ENCODE measurements around the gene RHBDL1.
A peak's percentile ranks its signal among the peaks of the same experiment; 100 is the strongest.

RHBDL1 gene

DNA sequence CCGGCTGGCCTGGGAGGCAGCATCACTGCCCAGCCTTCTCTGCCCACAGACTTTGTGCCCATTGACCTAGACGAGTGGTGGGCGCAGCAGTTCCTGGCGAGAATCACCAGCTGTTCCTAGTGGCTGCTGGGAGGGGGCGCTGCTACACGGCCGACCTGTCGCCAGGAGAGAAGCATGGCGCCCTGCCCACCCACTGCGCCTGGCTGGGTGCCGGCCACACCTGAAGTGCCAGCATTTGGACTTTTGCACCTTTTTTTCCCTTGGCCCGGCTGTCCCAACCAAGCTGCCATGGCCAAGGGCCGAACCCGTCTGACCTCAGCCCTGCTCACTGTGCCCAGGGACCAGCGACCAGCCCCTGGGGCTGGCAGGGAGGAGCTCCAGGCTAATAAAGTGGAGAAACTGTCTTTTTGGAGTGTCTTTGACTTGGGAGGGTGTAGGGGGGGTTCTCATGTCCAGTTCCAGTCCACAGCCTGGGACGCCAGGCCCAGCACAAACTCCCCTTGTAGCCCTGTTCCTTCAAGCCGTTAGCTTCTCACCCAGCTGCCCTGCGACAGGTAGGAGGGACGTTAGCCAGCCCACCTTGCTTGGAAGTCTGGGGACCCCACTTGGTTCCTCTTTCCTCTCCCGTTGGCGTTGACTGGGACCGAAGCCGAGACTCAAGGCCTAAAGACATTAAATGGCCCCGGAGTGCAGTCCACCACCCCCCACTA lies 27.2 kb upstream of the RHBDL1 start (continued):
- TF ChIP-seq, protein P1, sequence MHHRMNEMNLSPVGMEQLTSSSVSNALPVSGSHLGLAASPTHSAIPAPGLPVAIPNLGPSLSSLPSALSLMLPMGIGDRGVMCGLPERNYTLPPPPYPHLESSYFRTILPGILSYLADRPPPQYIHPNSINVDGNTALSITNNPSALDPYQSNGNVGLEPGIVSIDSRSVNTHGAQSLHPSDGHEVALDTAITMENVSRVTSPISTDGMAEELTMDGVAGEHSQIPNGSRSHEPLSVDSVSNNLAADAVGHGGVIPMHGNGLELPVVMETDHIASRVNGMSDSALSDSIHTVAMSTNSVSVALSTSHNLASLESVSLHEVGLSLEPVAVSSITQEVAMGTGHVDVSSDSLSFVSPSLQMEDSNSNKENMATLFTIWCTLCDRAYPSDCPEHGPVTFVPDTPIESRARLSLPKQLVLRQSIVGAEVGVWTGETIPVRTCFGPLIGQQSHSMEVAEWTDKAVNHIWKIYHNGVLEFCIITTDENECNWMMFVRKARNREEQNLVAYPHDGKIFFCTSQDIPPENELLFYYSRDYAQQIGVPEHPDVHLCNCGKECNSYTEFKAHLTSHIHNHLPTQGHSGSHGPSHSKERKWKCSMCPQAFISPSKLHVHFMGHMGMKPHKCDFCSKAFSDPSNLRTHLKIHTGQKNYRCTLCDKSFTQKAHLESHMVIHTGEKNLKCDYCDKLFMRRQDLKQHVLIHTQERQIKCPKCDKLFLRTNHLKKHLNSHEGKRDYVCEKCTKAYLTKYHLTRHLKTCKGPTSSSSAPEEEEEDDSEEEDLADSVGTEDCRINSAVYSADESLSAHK (tag by site-specific recombination; IDR thresholded peaks at IDR 0.05): peak; percentile 84
- TF ChIP-seq ZNF366 (tag by site-specific recombination; conservative IDR thresholded peaks at IDR 0.05): no peak
- no peak for TF ChIP-seq ZNF660 (tag by site-specific recombination; IDR thresholded peaks at IDR 0.05)
- peak; percentile 22; the same call in 1 of the 2 replicates for TF ChIP-seq ZNF501 (tag by site-specific recombination; IDR thresholded peaks at IDR 0.05)
- TF ChIP-seq ZBTB26 (tag by site-specific recombination; optimal IDR thresholded peaks at IDR 0.05): no peak
- TF ChIP-seq ZNF777 (tag by site-specific recombination; IDR thresholded peaks at IDR 0.05; ENCODE audit: borderline replicate concordance): no peak
- no peak; the same call in 1 of the 2 replicates for TF ChIP-seq ZNF324 (tag by site-specific recombination; IDR thresholded peaks at IDR 0.05)
- TF ChIP-seq ZNF629 (tag by site-specific recombination; IDR thresholded peaks at IDR 0.05): no peak
- TF ChIP-seq, protein P2, sequence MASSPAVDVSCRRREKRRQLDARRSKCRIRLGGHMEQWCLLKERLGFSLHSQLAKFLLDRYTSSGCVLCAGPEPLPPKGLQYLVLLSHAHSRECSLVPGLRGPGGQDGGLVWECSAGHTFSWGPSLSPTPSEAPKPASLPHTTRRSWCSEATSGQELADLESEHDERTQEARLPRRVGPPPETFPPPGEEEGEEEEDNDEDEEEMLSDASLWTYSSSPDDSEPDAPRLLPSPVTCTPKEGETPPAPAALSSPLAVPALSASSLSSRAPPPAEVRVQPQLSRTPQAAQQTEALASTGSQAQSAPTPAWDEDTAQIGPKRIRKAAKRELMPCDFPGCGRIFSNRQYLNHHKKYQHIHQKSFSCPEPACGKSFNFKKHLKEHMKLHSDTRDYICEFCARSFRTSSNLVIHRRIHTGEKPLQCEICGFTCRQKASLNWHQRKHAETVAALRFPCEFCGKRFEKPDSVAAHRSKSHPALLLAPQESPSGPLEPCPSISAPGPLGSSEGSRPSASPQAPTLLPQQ (tag by site-specific recombination; IDR thresholded peaks at IDR 0.05): no peak
- no peak for TF ChIP-seq ZBTB7A (tag by site-specific recombination; IDR thresholded peaks at IDR 0.05; ENCODE audit: low read depth)
- TF ChIP-seq SP2 (tag by site-specific recombination; IDR thresholded peaks at IDR 0.05): no peak
- peak; percentile 25; the same call in 1 of the 2 replicates for TF ChIP-seq SCRT1 (tag by site-specific recombination; IDR thresholded peaks at IDR 0.05; ENCODE audit: borderline replicate concordance)
- TF ChIP-seq ZBTB17 (tag by site-specific recombination; IDR thresholded peaks at IDR 0.05): no peak
- no peak for TF ChIP-seq GFI1B (tag by site-specific recombination; IDR thresholded peaks at IDR 0.05)
- TF ChIP-seq PRDM2 (tag by site-specific recombination; IDR thresholded peaks at IDR 0.05; ENCODE audit: borderline replicate concordance): no peak
- no peak for TF ChIP-seq ZNF274 (IDR thresholded peaks at IDR 0.05; ENCODE audit: low read length)
- no peak for TF ChIP-seq ZNF274 (tag by site-specific recombination; IDR thresholded peaks at IDR 0.05; ENCODE audit: borderline replicate concordance)
- no peak for TF ChIP-seq ZSCAN23 (tag by site-specific recombination; IDR thresholded peaks at IDR 0.05)
- TF ChIP-seq ZNF544 (tag by site-specific recombination; IDR thresholded peaks at IDR 0.05): no peak
- peak; percentile 59 for TF ChIP-seq KLF17 (tag by site-specific recombination; IDR thresholded peaks at IDR 0.05)
- no peak for TF ChIP-seq ZNF600 (tag by site-specific recombination; IDR thresholded peaks at IDR 0.05)
- TF ChIP-seq ZNF664 (tag by site-specific recombination; IDR thresholded peaks at IDR 0.05): no peak
- TF ChIP-seq ZNF654 (tag by site-specific recombination; IDR thresholded peaks at IDR 0.05; ENCODE audit: low read depth): 0 out of 2 replicates have a peak, but pooled peaks have one; percentile 4
- peak; percentile 60 for TF ChIP-seq KLF1 (tag by site-specific recombination; IDR thresholded peaks at IDR 0.05)
- no peak for TF ChIP-seq ZNF214 (tag by site-specific recombination; IDR thresholded peaks at IDR 0.05; ENCODE audit: borderline replicate concordance)
- no peak for TF ChIP-seq ZNF514 (tag by site-specific recombination; IDR thresholded peaks at IDR 0.05)
- TF ChIP-seq KLF10 (tag by site-specific recombination; IDR thresholded peaks at IDR 0.05): peak; percentile 36; the same call in 1 of the 2 replicates
- no peak for TF ChIP-seq ZNF211 (tag by site-specific recombination; IDR thresholded peaks at IDR 0.05; ENCODE audit: low read depth)
- no peak for TF ChIP-seq ZNF473 (tag by site-specific recombination; IDR thresholded peaks at IDR 0.05)
